HG03066 (cell line): Measurements from ENCODE around the gene AASDH.
"Not testable (repeated sequence)": the region's sequence is repeated elsewhere in the genome, so short reads cannot be mapped to it uniquely, and the experiment has no call there.

ENCODE experiments used
- ATAC-seq: cut with Tn5 transposase; IDR thresholded peaks from one replicate; pipeline ENCODE4 v1.9.1; 2021; ENCODE audit warnings: low read depth; ENCODE audit not compliant: unreplicated experiment

AASDH gene

GRCh38 chr4:56405016-56405415 is 17.7 kb upstream of the AASDH start:
- no peak for ATAC-seq

- no peak for ATAC-seq
Observed at GRCh38 chr4:56400560-56400959, 13.3 kb upstream of the AASDH start.

- ATAC-seq = no peak
Observed at GRCh38 chr4:56391270-56391669, 4.0 kb upstream of the AASDH start.

GRCh38 chr4:56389558-56389957 is 2.3 kb upstream of the AASDH start:
- no peak for ATAC-seq

- no peak for ATAC-seq
Observed at GRCh38 chr4:56388306-56388705, 1.0 kb upstream of the AASDH start.

DNA sequence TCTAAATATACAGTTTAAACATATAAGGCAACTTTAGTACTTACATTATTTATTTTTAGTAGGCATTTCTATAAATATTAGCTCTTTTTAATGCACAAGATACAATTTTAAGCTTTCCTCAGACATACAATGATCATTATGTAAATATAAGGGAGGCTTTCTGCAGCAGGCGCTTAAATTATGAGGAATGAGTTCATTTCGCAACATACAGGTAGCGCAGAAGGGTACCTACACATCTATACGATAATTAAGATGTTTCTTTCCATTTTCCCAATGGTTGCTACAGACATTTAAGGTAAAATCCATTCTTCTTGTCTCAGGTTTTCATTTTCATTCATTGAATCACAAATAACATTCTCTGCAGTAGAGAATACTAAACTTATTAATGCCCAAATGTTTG is 1.2 kb downstream of the AASDH start:
- ATAC-seq = no peak

DNA sequence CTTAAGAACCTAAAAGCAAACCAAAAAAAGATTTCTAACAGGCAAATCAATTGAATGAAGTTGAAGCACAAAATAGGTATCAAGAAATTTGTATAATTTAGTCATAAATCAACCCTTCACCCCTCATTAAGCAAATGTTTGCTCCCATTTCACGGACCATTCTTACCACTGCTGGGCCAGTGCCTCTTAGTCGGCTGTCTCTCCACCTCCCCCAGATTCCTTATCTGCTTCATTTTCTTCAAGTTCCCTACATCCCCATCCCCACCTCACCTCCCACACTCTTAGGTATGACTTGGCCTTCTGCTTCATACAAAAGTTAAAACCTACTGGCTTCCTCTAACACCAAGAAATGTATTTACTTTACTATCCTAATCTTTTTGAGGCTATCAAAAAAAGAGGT is 11.8 kb downstream of the AASDH start:
- ATAC-seq = no peak

DNA sequence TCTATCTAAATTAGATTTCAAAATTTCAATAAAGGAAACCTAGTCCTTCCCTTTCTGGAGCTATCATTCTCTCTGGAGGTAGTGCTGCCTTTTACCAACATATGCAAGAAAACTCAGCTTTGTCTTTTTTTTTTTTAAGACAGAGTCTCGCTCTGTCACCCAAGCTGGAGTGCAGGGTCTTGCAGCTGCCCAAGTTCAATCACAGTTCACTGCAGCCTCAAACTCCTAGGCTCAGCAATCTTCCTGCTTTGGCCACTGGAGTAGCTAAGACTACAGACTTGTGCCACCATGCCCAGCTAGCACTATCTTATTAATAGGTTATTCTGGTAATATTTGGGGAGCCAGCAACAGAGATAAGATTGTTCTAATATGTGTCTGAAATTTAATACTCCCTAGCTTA is 12.3 kb downstream of the AASDH start:
- no peak for ATAC-seq

GRCh38 chr4:56372774-56373173 is 14.5 kb downstream of the AASDH start:
- no peak for ATAC-seq

DNA sequence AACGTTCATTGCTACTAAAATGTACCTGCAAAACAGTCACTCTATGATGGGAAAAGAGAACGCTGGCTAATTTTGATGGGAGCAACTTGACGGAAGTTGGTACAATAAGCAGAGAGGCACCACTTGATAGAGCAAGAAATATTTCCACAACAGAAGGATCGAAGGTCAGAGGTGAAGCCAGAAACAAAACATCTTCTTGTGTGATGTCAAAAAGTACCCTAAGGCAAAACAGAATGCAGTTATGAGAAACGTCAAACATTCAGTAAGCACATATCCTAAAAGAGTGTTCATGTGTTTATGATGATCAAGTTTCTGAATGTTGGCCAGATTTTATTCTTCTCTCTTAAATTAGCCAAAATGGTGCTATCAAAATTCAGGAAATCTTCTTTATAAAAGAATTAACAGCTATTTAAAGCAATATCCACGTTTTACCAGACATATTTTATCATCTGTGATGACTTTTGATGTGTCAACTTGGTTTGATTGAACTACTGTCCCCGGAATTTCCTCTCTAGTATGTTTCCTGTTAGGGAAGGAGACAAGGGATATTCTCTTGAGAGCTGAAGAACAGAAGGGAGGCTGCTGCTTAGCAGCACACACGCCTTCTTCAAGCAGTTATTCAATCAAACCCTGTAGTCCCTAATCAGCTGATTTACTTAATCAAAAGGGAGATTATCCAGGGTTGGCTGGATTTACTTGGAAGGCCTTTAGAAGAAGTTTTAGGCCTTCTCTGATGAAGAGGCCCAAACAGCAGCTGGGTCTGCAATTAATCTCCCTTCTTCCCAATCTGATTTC is 15.7 kb downstream of the AASDH start:
- ATAC-seq = no peak

DNA sequence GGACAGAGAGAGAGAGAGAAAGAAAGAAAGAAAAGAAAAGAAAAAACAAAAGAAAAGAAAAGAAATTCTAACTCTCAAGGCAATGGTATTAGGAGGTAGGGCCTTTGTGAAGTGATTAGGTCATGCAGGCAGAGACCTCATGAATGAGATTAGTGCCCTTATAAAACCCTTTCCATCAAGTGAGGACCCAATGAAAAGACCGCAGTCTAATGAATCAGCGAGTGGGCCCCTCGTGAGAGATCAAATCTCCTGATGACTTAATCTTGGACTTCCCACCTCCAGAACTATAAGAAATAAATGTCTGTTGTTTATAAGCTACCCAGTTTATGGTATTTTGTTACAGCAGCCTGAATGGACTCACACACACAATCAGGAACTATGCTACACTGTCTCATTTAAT is 16.9 kb downstream of the AASDH start:
- ATAC-seq = no peak

- ATAC-seq = not testable (repeated sequence)
Observed at GRCh38 chr4:56362981-56363380, 24.3 kb downstream of the AASDH start.

- no peak for ATAC-seq
Observed at GRCh38 chr4:56360071-56360470, 27.2 kb downstream of the AASDH start.

DNA sequence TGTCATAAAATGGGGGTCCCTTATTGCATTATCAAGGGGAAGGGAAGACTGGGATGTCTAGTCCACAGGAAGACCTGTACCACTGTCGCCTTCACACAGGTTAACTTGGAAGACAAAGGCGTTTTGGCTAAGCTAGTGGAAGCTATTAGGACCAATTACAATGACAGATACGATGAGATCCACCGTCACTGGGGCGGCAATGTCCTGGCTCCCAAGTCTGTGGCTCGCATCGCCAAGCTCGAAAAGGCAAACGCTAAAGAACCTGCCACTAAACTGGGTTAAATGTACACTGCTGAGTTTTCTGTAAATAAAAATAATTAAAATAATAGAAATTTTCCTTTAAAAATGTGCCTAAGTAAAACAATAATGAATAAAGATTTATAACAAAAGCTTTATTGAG is 30.6 kb downstream of the AASDH start:
- no peak for ATAC-seq

GRCh38 chr4:56348576-56348975 is 38.7 kb downstream of the AASDH start:
- no peak for ATAC-seq

- no peak for ATAC-seq
Observed at GRCh38 chr4:56345458-56345857, 41.8 kb downstream of the AASDH start.

DNA sequence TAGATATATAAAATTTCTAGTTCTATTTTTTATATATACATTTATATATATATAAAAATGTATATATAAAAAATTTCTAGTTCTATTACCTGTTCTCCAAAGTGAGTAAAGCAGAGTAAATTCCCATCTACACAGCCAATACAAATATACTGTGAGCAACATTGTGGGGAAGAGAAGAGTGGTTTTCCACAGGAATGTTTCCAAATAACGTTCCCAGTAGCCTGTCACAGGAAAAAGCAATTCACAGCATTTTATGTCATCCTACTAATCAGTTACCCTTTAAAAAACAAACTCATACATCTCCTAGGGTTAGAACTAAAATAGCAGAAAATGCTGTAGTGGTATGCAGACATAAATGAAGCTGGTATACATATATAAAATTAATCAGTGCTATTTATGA is 44.5 kb downstream of the AASDH start:
- ATAC-seq = no peak

DNA sequence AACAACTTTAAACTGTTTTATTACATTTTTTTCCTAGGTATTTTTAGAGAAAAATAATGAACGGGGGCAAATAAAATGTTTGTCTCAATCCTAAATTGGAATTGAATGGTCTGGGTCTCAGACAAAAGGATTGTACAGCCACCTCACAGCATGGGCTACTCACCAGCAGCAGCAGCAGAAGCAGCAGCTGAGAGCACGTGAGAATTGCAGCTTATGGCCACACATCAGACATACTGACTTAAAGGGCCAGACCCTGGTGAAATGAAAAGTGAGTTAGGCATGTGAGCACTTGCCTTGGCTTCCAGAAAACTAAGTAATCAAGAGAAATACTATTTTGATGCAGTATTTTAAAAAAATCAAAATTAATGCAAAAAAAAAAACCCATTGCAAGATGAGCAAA is 56.6 kb downstream of the AASDH start:
- ATAC-seq = no peak

GRCh38 chr4:56326363-56326762 is 60.9 kb downstream of the AASDH start:
- ATAC-seq = no peak

- no peak for ATAC-seq
Observed at GRCh38 chr4:56324011-56324610, 63.2 kb downstream of the AASDH start.

- no peak for ATAC-seq
Observed at GRCh38 chr4:56323327-56323726, 64.0 kb downstream of the AASDH start.

GRCh38 chr4:56321251-56321650 is 66.0 kb downstream of the AASDH start:
- ATAC-seq = no peak
